CD4-positive, alpha-beta T cell (primary cell): ENCODE measurements around the gene ZBTB5. TPM values are rescaled to one million over a fixed set of nuclear protein-coding genes. Genes with fewer than 3 reads are reported as not detected.
A peak's percentile ranks its signal among the peaks of the same experiment; 100 is the strongest.

Experiments
- ATAC-seq: fragments of 200-7000 bp; cut with Tn5 transposase; one replicate; pipeline ENCODE4 v1.10.0; 2022; ENCODE audit warnings: mild to moderate bottlenecking; ENCODE audit not compliant: poor library complexity
- CTCF ChIA-PET: fragments of 350-600 bp; sonication (Branson Sonifier 250); formaldehyde crosslinking; loops from one replicate; lab custom pipeline; 2021; ENCODE audit warnings: antibody characterized with exemption, inconsistent platforms; lab: Charles Lee
- POLR2A ChIA-PET: fragments of 350-600 bp; sonication (Branson Sonifier 250); formaldehyde crosslinking; loops from one replicate; lab custom pipeline; 2021; ENCODE audit warnings: antibody characterized with exemption, inconsistent platforms; lab: Charles Lee
- DNase-seq, 14 experiments: peaks; one replicate each; pipeline ENCODE4 v3.0.0-alpha.2; 2013 to 2020; ENCODE audit warnings: mixed read lengths in 2 of 14
- H3K27ac ChIP-seq, 2 donors: one replicate each; pipeline versions ENCODE4 v1.5.1 to v1.7.0; 2013; ENCODE audit warnings: low read length in 2 of 2, low read depth in 1 of 2, mild to moderate bottlenecking in 1 of 2
- H3K27me3 ChIP-seq, 2 experiments: 1 replicate in 1 of 2; 2 replicates in 1 of 2; pipeline versions ENCODE4 v1.6.1 to v1.7.0; 2013; ENCODE audit warnings: low read length in 2 of 2, control low read depth in 1 of 2, mild to moderate bottlenecking in 1 of 2, moderate library complexity in 1 of 2; ENCODE audit not compliant: insufficient read depth in 2 of 2, control insufficient read depth in 1 of 2
- H3K36me3 ChIP-seq: one replicate; pipeline ENCODE4 v1.6.1; 2013; ENCODE audit warnings: low read length, control low read depth; ENCODE audit not compliant: insufficient read depth
- H3K4me1 ChIP-seq: one replicate; pipeline ENCODE4 v1.6.1; 2013; ENCODE audit warnings: low read length, control low read depth; ENCODE audit not compliant: insufficient read depth
- H3K4me3 ChIP-seq: one replicate; pipeline ENCODE4 v1.5.1; 2013; ENCODE audit warnings: mild to moderate bottlenecking, low read length, moderate library complexity
- H3K9me3 ChIP-seq, 2 experiments: 1 replicate in 1 of 2; 2 replicates in 1 of 2; pipeline versions ENCODE4 v1.6.1 to v1.7.0; 2013; ENCODE audit warnings: low read length in 2 of 2, mild to moderate bottlenecking in 2 of 2, control low read depth in 1 of 2, moderate library complexity in 1 of 2; ENCODE audit not compliant: control insufficient read depth in 1 of 2, insufficient read depth in 1 of 2
- H3K27ac Mint-ChIP-seq: one replicate; pipeline ENCODE4 v1.8.0; 2020; ENCODE audit warnings: mixed read lengths
- H3K27me3 Mint-ChIP-seq: one replicate; pipeline ENCODE4 v1.8.0; 2021; ENCODE audit warnings: mixed read lengths
- H3K36me3 Mint-ChIP-seq: one replicate; pipeline ENCODE4 v1.8.0; 2021; ENCODE audit warnings: low read depth, mixed read lengths
- H3K4me1 Mint-ChIP-seq: one replicate; pipeline ENCODE4 v1.8.0; 2021; ENCODE audit warnings: low read depth, mixed read lengths
- H3K4me3 Mint-ChIP-seq: one replicate; pipeline ENCODE4 v1.8.0; 2020; ENCODE audit warnings: mild to moderate bottlenecking, mixed read lengths
- H3K9me3 Mint-ChIP-seq: one replicate; pipeline ENCODE4 v1.8.0; 2020; ENCODE audit warnings: mixed read lengths
- intact Hi-C, 2 experiments: fragments of 100-400 bp; cut with DNase I in 1 of 2; cut with micrococcal nuclease in 1 of 2; formaldehyde crosslinking; loops; one replicate each; pipeline versions ENCODE4 v1.15.1 to v1.9.0; 2023 to 2025; cut with DNase I, micrococcal nuclease
- total RNA-seq, 174 experiments: library from RNA in 2 of 174; stranded (reverse) in 2 of 174; gene quantifications; one replicate each; pipeline ENCODE4 v1.2.3 and lab custom pipeline; 2021 to 2026
- TF ChIP-seq, protein P1 (sequence below): fragments of 200-600 bp; IDR thresholded peaks from one replicate; pipeline ENCODE4 v1.8.0; 2022; ENCODE audit warnings: antibody characterized with exemption, mild to moderate bottlenecking

Gene ZBTB5
- total RNA-seq, 2 experiments from 2014 or later = 21.3 to 22.0 TPM

DNA sequence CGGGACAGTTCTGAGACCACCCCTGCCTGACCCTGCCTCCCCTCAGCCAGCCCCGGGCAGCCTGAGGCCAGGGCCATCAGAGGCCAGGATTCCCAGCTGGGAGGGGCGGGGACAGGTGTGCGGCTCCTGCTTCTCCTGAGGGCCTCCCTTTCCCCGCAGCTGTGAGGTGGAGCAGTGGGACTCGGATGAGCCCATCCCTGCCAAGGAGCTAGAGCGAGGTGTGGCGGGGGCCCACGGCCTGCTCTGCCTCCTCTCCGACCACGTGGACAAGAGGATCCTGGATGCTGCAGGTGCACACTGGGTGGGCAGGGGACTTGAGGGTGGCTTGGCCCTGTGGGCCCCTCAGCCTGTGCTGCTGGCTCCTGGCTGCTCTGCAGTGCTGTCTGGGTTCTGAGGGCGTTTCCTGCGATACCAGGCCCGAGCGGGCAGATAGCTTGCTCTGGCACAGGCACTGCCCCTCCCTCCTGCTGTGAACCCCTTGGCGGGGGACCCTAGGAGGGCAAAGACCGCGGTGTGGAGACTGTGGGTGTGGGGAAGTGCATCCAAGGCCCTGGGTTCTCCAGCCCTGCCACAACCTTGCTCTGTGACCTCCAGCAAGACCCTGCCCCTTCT, 40.5 kb downstream of the ZBTB5 start:
- ChIA-PET CTCF (no interaction called here), POLR2A (interaction anchor here (3.7 kb wide), 1 partner anchor 41 kb away, joined by 21 read pairs; the partner anchor contains the start of gene ZBTB5)
- no peak overlapping the region for H3K27ac ChIP-seq
- intact Hi-C loops = loop anchor here (5.0 kb wide), 5 partner anchors 43 to 657 kb away; partner anchors contain the start of genes EXOSC3 (in 1 of the 2), POLR1E (in 1 of the 2), SHB (in 1 of the 2) and ZBTB5 (in 1 of the 2)
- no peak overlapping the region for H3K4me3 Mint-ChIP-seq
- ATAC-seq = no peak
- no peaks in the 10 kb centered on the region for H3K9me3 Mint-ChIP-seq
- no peak for DNase-seq
- no peaks in the 10 kb centered on the region for H3K27me3 ChIP-seq
- H3K4me3 ChIP-seq = no peak overlapping the region
- peaks cover 28% of the 10 kb centered on the region for H3K4me1 Mint-ChIP-seq
- peaks cover 34% of the 10 kb centered on the region for H3K4me1 ChIP-seq
- H3K36me3 ChIP-seq = peaks cover 32% of the 10 kb centered on the region
- peaks cover 40% of the 10 kb centered on the region for H3K36me3 Mint-ChIP-seq
- H3K27ac Mint-ChIP-seq = no peak overlapping the region
- H3K9me3 ChIP-seq = no peaks in the 10 kb centered on the region
- H3K27me3 Mint-ChIP-seq = no peaks in the 10 kb centered on the region
- TF ChIP-seq, protein P1, sequence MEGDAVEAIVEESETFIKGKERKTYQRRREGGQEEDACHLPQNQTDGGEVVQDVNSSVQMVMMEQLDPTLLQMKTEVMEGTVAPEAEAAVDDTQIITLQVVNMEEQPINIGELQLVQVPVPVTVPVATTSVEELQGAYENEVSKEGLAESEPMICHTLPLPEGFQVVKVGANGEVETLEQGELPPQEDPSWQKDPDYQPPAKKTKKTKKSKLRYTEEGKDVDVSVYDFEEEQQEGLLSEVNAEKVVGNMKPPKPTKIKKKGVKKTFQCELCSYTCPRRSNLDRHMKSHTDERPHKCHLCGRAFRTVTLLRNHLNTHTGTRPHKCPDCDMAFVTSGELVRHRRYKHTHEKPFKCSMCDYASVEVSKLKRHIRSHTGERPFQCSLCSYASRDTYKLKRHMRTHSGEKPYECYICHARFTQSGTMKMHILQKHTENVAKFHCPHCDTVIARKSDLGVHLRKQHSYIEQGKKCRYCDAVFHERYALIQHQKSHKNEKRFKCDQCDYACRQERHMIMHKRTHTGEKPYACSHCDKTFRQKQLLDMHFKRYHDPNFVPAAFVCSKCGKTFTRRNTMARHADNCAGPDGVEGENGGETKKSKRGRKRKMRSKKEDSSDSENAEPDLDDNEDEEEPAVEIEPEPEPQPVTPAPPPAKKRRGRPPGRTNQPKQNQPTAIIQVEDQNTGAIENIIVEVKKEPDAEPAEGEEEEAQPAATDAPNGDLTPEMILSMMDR = no peak

DNA sequence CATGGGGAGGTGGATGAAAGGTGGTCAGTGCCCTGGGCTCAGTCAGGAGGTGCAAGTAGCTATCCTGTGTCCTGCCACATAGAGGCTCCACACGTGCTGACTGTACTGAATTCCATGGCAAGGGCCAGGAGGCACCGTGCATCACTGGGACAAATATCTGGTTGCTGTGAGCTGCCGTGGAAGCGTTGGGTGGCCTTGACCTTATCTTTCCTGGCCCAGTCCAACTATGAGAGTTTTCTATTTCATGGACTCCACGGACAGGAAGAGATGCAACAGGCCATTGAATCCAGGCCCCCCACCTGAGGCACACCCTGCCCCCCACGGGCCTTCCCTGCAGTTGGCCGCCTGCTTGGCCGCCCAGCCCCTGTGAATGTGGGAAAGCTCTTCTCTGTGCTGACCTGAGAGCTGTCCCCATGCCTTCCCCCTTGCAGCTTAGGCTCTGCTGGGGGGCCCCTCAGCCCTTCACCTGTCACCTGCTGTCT, 41.0 kb downstream of the ZBTB5 start:
- DNase-seq (no peak), ATAC-seq (no peak)
- no peaks in the 10 kb centered on the region for H3K27me3 Mint-ChIP-seq
- H3K4me1 ChIP-seq = peaks cover 34% of the 10 kb centered on the region
- TF ChIP-seq, protein P1 = no peak
- no peaks in the 10 kb centered on the region for H3K9me3 ChIP-seq
- POLR2A ChIA-PET = interaction anchor here (3.7 kb wide), 1 partner anchor 42 kb away, joined by 21 read pairs; the partner anchor contains the start of gene ZBTB5
- H3K27me3 ChIP-seq = no peaks in the 10 kb centered on the region
- CTCF ChIA-PET = no interaction called here
- H3K27ac ChIP-seq = no peak overlapping the region
- peaks cover 29% of the 10 kb centered on the region for H3K36me3 ChIP-seq
- H3K9me3 Mint-ChIP-seq = no peaks in the 10 kb centered on the region
- no peak overlapping the region for H3K27ac Mint-ChIP-seq
- H3K4me3 ChIP-seq = no peak overlapping the region
- peaks cover 28% of the 10 kb centered on the region for H3K4me1 Mint-ChIP-seq
- no peak overlapping the region for H3K4me3 Mint-ChIP-seq
- intact Hi-C loops = loop anchor here (5.0 kb wide), 5 partner anchors 43 to 657 kb away; partner anchors contain the start of genes EXOSC3 (in 1 of the 2), POLR1E (in 1 of the 2), SHB (in 1 of the 2) and ZBTB5 (in 1 of the 2)
- peaks cover 40% of the 10 kb centered on the region for H3K36me3 Mint-ChIP-seq

DNA sequence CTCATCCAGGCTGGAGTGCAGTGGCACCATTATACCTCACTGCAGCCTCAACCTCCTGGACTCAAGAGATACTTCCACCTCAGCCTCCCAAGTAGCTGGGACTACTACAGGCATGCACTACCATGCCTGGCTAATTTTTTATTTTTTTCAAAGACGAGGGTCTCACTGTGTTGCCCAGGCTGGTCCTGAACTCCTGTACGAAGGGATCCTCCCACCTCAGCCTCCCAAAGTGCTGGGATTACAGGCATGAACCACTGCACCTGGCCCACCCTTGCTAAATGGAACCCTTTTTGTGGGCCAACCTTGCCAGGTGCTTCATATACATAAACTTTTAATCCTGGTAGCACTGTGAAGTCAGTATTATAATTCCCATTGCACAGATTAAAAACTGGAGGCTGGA, 41.7 kb downstream of the ZBTB5 start:
- DNase-seq (no peak), ATAC-seq (no peak)
- CTCF ChIA-PET = no interaction called here
- Histone ChIP-seq H3K36me3 (peaks cover 22% of the 10 kb centered on the region), H3K27ac (no peak overlapping the region), H3K9me3 (no peaks in the 10 kb centered on the region), H3K4me3 (peak overlapping the region; percentile 86), H3K27me3 (no peaks in the 10 kb centered on the region), H3K4me1 (peaks cover 34% of the 10 kb centered on the region)
- H3K4me3 Mint-ChIP-seq = peak overlapping the region; percentile 96
- intact Hi-C loops = loop anchor here (2.0 to 5.0 kb wide), 7 partner anchors 41 to 656 kb away; partner anchors contain the start of genes ZBTB5 (in 2 of the 2), EXOSC3 (in 1 of the 2), POLR1E (in 1 of the 2) and SHB (in 1 of the 2)
- no peaks in the 10 kb centered on the region for H3K9me3 Mint-ChIP-seq
- peaks cover 28% of the 10 kb centered on the region for H3K4me1 Mint-ChIP-seq
- no peaks in the 10 kb centered on the region for H3K27me3 Mint-ChIP-seq
- POLR2A ChIA-PET = interaction anchor here (3.7 kb wide), 1 partner anchor 42 kb away, joined by 21 read pairs; the partner anchor contains the start of gene ZBTB5
- peak overlapping the region; percentile 90 for H3K27ac Mint-ChIP-seq
- TF ChIP-seq, protein P1 = no peak
- H3K36me3 Mint-ChIP-seq = peaks cover 32% of the 10 kb centered on the region
